ENCODE measurements around the gene IL12RB1. TPM values are rescaled to one million over a fixed set of nuclear protein-coding genes. Genes with fewer than 3 reads are reported as not detected.
A peak's percentile ranks its signal among the peaks of the same experiment; 100 is the strongest.

The IL12RB1 gene
- total RNA-seq, 1 donor from 2014 or later, result not detected

GRCh38 chr19:18062028-18062427 lies 24.7 kb downstream of the IL12RB1 start:
- no peaks in the 10 kb centered on the region for H3K36me3 ChIP-seq
- intact Hi-C loops (cut with DNase I), result no loop called here
- H3K4me3 ChIP-seq, result no peak overlapping the region
- H3K9me3 ChIP-seq, result no peaks in the 10 kb centered on the region
- TF ChIP-seq, protein P1, sequence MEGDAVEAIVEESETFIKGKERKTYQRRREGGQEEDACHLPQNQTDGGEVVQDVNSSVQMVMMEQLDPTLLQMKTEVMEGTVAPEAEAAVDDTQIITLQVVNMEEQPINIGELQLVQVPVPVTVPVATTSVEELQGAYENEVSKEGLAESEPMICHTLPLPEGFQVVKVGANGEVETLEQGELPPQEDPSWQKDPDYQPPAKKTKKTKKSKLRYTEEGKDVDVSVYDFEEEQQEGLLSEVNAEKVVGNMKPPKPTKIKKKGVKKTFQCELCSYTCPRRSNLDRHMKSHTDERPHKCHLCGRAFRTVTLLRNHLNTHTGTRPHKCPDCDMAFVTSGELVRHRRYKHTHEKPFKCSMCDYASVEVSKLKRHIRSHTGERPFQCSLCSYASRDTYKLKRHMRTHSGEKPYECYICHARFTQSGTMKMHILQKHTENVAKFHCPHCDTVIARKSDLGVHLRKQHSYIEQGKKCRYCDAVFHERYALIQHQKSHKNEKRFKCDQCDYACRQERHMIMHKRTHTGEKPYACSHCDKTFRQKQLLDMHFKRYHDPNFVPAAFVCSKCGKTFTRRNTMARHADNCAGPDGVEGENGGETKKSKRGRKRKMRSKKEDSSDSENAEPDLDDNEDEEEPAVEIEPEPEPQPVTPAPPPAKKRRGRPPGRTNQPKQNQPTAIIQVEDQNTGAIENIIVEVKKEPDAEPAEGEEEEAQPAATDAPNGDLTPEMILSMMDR (IDR thresholded peaks at IDR 0.05), result no peak
- TF ChIP-seq POLR2A (IDR thresholded peaks at IDR 0.05) (no peak), POLR2AphosphoS5 (IDR thresholded peaks at IDR 0.05; ENCODE audit: insufficient read depth in 1 of 2, low read depth in 1 of 2) (no peak)
- H3K4me1 ChIP-seq, result peaks cover 16% of the 10 kb centered on the region
- H3K27me3 ChIP-seq, result no peaks in the 10 kb centered on the region
- no peak for DNase-seq (ENCODE audit: extremely low spot score in 2 of 2)
- H3K27ac ChIP-seq, result no peak overlapping the region

GRCh38 chr19:18060472-18060871 lies 26.3 kb downstream of the IL12RB1 start:
- Histone ChIP-seq H3K36me3 (no peaks in the 10 kb centered on the region), H3K4me1 (peaks cover 16% of the 10 kb centered on the region), H3K27ac (no peak overlapping the region), H3K4me3 (no peak overlapping the region), H3K27me3 (no peaks in the 10 kb centered on the region), H3K9me3 (no peaks in the 10 kb centered on the region)
- TF ChIP-seq POLR2A (IDR thresholded peaks at IDR 0.05), result no peak
- no peak for TF ChIP-seq POLR2AphosphoS5 (IDR thresholded peaks at IDR 0.05; ENCODE audit: insufficient read depth in 1 of 2, low read depth in 1 of 2)
- TF ChIP-seq, protein P1 (IDR thresholded peaks at IDR 0.05), result no peak
- DNase-seq (ENCODE audit: extremely low spot score in 2 of 2), result no peak
- intact Hi-C loops (cut with DNase I), result no loop called here

- no peak for TF ChIP-seq POLR2A (IDR thresholded peaks at IDR 0.05)
- TF ChIP-seq, protein P1 (IDR thresholded peaks at IDR 0.05), result no peak
- TF ChIP-seq POLR2AphosphoS5 (IDR thresholded peaks at IDR 0.05; ENCODE audit: insufficient read depth in 1 of 2, low read depth in 1 of 2), result no peak
- DNase-seq (ENCODE audit: extremely low spot score in 2 of 2), result no peak
- Histone ChIP-seq H3K27me3 (no peaks in the 10 kb centered on the region), H3K27ac (no peak overlapping the region), H3K4me3 (no peak overlapping the region), H3K9me3 (no peaks in the 10 kb centered on the region), H3K36me3 (no peaks in the 10 kb centered on the region), H3K4me1 (peaks cover 16% of the 10 kb centered on the region)
- intact Hi-C loops (cut with DNase I), result loop anchor here (2.0 kb wide), 1 partner anchor 53 kb away; no protein-coding TSS in a partner anchor
Observed at GRCh38 chr19:18059902-18060301, 26.8 kb downstream of the IL12RB1 start.

- intact Hi-C loops (cut with DNase I), result loop anchor here (2.0 kb wide), 1 partner anchor 52 kb away; no protein-coding TSS in a partner anchor
- Histone ChIP-seq H3K36me3 (no peaks in the 10 kb centered on the region), H3K27ac (no peak overlapping the region), H3K27me3 (no peaks in the 10 kb centered on the region), H3K4me1 (peaks cover 16% of the 10 kb centered on the region), H3K9me3 (no peaks in the 10 kb centered on the region), H3K4me3 (no peak overlapping the region)
- no peak for DNase-seq (ENCODE audit: extremely low spot score in 2 of 2)
- TF ChIP-seq POLR2A (IDR thresholded peaks at IDR 0.05), result no peak
- TF ChIP-seq POLR2AphosphoS5 (IDR thresholded peaks at IDR 0.05; ENCODE audit: insufficient read depth in 1 of 2, low read depth in 1 of 2), result no peak
- TF ChIP-seq, protein P1 (IDR thresholded peaks at IDR 0.05), result no peak
Observed at GRCh38 chr19:18059297-18059696, 27.4 kb downstream of the IL12RB1 start.

DNA sequence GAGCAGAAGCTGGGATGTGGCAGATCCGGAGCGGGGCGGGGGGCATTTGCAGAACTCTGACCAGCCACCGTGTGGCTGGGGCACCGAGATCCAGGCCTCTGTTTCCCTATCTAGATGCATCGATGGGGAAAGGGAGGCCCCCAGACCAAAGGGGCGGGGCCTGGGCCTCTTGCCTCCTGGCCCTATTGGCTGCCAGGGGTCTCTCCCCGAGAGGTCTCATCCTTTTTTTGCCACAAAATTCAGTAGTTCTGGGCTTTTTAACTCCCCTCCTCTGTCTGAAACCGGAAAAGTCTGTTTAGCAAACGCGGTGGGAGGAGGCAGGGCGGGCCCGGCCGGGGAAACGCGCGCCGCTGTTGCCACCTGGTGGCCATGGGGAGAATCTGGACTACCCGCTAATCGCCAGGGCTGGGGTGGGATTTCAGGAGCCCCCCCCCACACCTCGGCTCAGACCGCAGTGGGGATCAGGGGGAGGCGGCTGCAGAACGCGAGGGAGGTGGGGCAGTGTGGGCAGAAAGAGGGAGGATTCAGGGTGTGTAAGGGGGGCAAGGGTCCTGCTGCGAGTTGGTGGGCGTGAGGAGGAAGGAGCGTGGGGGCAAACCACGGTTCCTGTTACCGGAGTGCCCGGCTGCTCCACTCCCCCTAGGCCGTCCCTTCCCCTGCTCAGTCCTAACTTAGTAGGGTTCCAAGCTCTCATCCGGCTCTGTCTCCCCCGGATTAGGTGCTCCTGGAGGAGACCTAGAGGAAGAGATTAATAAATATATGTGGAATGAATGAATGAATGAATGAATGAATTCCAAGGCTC lies 28.3 kb downstream of the IL12RB1 start:
- Histone ChIP-seq H3K4me3 (peak overlapping the region; percentile 20 to 27), H3K4me1 (peaks cover 16% of the 10 kb centered on the region), H3K9me3 (no peaks in the 10 kb centered on the region), H3K27ac (peak overlapping the region; percentile 89), H3K36me3 (no peaks in the 10 kb centered on the region), H3K27me3 (no peaks in the 10 kb centered on the region)
- DNase-seq (ENCODE audit: extremely low spot score in 2 of 2), result no peak
- intact Hi-C loops (cut with DNase I), result loop anchor here (2.0 kb wide), 1 partner anchor 52 kb away; no protein-coding TSS in a partner anchor
- TF ChIP-seq POLR2AphosphoS5 (IDR thresholded peaks at IDR 0.05; ENCODE audit: insufficient read depth in 1 of 2, low read depth in 1 of 2) (peak; percentile 67 to 87), POLR2A (IDR thresholded peaks at IDR 0.05) (no peak)
- TF ChIP-seq, protein P1 (IDR thresholded peaks at IDR 0.05), result peak; percentile 93 to 98 (median 97)
